HK-2 (cell line): ENCODE results near the gene ISX.

ENCODE experiments used
- DNase-seq: peaks from one replicate; pipeline ENCODE4 v3.0.0-alpha.2; 2018; ENCODE audit not compliant: unreplicated experiment

The ISX gene

DNA sequence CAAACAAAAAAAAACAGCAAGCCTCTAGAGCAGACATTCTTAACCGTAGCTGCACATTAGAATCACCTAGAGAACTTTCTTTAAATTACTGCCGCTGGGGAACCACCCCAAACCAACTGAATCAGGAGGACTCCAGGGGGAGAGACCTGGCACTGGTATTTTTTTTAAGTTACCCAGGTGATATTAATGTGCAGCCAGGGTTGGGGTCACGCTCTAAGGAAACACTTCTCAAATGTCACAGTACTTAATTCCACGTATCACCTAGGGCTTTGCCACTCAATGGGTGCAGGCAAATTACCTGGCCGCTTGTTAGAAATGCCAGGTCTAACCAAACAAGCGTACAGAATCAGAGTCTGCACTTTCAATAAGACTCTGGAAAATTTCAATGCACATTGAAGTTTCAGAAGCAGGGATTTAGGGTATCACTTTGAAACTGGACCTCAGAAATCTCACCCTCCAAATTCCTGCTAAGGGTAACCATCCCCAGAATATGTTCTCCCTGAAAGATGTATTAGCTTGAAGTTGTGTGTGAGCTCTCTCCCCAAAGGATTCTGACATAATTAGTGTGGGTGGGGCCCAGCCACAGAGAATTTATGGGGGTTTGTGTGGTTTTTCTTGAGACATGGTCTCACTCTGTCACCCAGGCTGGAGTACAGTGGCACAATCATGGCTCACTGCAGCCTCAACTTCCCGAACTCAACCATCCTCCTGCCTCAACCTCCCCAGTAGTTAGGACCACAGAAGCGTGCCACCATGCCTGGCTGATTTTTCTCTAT lies 12.7 kb upstream of the ISX start:
- DNase-seq = no peak

DNA sequence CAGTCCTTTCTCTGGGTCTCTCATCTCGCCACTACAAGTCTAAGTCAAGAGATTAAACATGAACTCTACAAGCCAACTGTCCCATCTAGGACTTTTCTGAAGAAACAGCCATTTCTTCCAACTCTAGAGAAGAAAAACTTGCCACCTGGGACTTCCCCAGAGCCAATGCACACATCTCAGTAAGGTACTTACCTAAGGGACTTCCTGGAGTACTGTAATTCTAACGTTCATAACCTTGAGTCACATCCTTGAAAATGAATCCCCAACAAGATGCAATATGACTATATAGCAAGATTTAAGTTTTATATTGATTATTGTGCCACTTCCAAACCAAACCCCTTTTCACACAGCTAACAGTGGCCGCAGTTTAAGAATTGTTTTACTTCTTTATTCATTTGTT lies 11.9 kb upstream of the ISX start:
- no peak for DNase-seq

DNA sequence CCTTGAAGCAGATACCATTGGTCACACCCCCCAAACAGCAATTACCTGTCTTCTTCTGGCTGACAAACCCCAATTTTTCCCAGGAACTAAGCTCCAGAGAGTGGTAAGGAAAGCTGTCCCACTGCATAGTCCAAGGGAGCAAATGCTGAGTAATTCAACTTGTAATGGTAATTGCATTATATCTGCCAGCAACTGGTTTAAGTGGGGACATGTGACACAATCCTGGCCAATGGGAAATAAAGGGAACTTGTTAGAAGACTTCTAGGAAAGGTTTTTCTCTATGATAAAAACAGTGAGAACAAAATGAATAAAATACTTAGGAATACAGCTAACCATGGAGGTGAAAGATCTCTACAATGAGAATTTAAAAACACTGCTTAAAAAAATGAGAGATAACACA lies 9.5 kb upstream of the ISX start:
- no peak for DNase-seq

DNA sequence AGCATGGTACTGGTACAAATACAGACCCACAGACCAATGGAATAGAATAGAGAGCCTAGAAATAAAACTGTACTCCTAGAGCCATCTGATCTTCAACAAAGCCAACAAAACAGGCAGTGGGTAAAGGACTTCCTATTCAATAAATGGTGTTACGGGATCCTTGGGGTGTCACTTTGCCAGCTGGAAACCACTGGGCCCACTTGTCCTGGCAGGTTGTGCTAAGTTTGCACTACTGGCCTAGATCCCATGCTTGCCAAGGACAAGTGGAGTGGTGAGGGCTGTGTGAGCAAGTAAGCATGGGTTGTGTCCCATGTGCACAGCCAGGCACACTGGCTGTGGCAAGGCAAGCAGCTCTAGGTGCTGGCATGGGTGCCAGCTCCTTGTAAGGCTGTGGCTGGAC lies 8.8 kb upstream of the ISX start:
- DNase-seq = no peak

DNA sequence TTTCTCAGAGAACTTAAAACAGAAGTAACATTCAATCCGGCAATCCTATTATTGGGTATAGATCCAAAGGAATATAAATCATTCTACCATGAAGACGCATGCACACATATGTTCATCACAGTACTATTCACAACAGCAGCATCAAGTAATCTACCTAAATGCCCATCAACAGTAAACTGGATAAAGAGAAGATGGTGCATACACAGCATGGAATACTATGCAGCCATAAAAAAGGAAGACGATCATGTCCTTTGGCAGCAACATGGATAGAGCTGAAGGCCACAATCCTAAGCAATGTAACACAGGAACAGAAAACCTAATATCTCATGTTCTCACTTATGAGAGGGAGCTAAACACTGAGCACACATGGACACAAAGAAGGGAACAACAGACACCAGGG lies 6.3 kb upstream of the ISX start:
- no peak for DNase-seq

DNA sequence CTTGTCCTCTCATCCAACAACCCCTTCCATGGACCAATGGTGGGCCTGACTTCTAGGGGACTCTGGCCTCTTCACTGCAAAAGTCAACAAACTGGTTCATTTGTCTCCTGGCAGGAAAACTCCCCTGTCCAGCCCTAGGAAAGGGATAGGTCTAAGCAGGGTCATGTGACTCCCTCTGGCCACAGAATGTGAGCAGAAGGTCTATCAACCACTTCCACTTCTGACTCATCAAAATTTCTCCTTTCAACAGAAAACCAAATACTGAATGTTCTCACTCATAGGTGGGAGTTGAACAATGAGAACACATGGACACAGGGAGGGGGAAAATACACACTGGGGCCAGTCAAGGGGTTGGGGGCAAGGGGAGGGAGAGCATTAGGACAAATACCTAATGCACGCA lies 1.3 kb upstream of the ISX start:
- no peak for DNase-seq

DNA sequence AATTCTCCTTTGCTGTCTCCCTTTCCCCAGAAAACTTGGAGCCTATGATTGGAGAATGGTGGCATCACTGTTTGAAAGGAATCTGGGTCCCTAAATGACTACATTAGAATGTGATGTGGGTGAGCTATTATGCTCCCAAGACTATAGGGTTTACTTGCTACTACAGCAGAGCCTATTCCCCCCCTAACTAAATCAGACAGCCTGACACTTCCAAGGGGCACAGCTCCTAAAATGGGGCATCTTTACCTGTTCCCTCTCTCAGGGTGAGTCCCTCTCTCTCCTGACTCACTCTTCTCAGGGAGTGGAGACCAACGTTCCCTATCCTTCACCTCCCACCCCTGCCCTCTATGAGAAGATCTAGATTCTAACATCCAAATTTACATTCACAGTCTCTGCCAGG lies 775 bp upstream of the ISX start:
- DNase-seq = no peak

DNA sequence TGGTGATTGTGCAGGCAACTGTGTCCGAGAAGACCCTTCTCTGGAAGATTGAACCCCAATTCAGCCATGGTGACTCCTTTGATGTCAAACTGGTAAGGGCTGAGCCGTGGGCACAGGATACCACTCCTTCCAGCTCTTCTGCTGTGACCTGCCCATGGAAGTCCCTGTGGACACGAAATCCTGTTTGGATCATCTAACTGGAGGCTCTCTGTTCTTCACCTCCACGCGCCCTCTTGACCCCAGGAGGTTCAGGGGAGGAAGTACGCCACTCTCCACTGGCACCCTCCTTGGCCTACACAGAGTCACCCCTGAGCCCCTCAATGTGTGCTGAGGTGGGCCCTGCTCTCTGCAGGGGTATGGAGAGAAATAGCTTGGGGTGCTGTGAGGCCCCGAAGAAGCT lies 810 bp downstream of the ISX start:
- no peak for DNase-seq

DNA sequence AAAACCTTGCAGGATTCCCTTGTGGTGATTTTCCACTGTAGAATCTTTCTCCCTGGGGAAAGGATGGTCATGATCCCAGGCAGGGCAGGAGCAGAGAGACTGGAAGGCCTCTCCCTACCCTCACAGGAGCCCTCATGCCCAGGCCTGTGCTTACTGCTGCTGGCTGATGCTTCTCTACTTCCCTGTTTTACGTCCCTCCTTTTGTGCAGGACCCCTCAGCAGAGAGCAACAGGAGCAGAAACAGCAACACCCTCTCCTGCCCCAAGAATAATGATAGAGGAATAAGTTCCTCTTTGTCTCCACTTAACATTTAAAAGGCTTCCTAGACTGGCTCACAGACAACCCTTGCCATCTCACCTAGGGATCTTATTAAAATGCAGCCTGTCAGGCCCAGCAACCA lies 3.6 kb downstream of the ISX start:
- DNase-seq = no peak

DNA sequence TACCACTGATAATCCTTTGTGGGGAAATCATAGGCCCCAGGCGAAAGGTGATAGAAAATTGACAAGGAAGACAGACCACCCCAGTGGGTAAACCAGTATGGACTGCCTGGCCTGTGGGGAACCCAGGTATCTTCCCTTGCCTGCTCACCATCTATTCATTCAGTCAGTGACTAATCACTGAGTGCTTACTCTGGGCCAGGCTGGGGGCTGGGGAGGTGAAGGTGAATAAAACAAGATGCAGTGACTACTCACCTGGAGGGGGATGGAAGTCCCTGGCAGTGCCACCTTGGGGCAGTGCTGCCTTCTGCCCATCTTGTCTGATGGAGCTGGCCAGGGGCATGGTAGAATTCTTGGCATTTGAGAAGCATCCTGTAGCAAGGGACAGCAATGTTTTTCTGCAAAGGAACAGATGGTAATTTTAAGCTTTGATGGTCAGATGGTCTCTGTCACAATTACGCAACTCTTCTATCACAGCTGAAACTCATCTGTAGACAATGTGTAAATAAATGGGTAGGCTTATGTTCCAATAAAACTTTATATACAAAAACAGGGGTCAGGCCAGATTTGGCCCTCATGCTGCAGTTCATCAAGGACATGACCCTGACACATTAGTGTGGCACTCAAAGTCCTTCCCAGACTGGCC lies 4.6 kb downstream of the ISX start:
- DNase-seq = no peak

DNA sequence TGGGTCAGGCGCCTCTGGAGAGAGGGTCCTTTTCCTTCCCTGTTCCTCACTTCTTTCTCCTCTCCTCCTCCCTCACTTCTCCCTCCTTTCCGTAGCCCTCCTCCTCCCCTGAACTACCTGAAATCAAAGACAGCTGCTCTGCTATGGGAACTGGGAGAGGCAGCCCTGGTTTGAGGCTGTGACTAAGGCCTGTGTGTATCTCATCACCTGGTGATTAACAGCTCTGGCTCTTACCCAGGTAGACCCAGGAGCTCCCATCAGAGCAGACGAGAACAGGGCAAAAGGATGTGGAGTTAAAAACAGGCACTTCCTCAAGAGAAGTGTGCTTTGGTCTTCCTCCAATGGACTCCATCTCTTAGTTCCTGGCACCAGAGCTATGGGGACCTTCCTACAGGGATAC lies 5.8 kb downstream of the ISX start:
- no peak for DNase-seq

DNA sequence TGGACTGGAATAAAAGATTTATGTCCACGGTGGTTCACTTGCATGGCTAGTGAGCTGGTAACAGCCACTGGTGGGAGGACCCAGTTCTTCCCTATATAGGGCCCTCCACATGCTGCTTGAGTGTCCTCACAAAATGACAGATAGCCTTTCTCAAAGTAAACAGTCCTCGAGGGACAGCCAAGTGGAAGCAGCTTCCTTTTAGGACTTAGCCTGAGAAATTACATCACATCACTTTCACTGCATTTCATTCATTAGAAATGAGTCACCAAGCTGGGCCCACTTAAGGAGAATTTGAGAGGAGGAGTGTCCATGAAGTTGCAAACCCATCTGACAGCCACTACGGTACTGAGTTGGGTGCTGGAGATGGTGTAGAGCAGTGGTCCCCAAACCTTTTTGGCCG lies 7.0 kb downstream of the ISX start:
- DNase-seq = no peak

DNA sequence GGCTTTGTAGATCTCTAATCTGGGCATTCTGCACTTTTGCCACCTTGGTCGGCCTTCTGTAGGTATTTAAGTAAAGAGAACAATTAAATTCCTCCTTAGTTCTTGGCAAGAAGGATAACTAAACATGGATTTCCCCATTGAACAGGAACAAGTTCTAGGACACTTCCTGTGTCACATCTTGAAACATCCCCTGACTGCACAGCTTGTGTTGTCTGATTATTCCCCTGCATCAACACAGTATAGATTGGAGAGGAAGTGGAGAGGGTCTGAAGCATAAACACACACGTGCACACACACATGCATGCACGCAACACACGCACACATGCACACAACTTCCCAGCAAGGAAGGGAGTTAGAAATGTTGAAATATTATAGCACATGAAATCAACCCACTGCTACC lies 8.6 kb downstream of the ISX start:
- DNase-seq = no peak

DNA sequence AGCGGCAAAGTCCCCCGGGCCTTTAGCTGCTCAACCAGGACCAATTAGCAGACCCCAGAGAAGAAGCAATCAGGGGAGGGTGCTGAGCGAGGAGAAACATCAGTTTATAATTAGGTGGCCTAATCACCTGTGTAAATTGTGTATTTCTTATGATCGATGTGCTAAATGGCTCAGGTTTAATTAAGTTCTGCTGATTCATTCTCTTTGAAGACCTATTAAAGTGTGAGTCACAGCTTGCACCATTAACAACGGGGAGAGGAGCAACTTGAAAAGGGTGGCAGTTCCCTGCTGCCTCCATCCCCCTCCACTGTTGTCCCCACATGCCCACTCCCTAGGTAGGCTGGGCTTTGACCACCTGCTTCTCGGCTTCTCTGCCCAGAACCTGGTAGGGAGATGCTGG lies 10.7 kb downstream of the ISX start:
- no peak for DNase-seq

DNA sequence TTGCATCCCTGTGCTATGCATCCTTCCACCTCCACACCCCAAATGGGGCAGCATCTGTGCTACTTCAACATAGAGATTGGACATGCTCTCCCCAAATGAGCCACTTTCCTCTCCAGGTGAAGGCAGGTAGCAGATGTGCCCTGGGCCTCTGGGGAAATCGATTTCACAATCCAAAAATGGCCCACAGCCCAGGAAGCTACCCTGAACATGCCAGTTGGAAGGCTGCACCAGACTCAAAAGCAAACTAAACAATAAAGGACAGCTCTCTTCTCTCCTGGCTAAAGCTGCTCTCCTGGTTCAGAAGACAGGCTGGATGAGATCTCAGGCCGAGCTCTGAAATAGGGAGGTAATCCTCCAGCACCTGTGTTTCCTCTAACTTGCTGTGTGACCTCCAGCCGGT lies 19.7 kb downstream of the ISX start:
- DNase-seq = no peak

DNA sequence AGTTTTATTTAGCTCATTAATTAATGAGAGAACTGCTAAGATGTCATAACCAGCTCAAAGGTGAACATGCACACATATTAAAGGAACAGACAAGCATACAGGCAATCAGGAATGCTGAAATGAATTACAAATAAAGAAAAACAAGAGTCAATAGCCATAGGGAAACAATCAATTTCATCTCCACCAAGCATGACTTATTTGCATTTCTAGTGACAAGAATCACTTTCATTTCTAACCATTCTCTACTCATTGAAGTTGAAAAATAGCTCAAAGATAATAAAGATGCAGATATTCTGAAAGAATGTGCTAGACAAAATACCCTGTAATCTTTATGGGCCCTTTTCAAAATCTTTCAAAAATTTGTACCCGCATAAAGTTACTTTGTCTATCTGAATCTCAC lies 23.2 kb downstream of the ISX start:
- DNase-seq = no peak

DNA sequence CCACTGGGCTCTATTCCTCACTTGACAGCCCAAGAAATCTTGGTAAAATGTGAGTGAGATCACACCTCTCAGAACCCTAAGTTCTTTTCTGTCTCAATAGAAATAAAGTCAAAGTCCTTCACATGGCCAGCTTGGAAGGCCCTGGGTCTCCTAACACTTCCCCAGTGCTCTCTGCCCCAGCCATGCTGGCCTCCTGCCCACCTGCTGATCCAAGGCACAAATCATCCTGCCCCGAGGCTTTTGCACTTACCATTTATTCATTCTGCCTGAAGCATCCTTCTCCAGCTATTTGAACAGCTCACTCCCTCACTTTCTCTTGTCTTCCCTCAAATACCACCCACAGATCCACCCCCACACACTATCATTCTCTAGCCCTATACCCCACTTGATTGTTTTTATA lies 26.4 kb downstream of the ISX start:
- DNase-seq = no peak

DNA sequence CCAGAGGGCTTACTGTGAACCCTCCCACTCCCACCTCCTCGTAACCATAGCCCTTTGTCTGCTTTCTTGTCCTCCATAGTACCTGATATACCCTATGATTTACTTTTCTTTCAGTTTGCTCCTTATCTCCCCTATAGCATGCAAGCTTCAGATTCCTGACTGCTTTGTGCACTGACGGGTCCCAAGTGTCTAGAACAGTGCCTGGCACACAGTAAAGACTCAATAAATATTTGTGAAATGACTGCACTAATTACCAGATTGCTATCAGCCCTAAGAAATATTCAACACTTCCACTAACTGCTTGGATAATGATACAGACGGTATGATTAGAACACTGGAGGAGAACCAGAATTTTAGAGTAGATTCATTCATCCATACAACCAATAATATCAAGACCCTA lies 33.0 kb downstream of the ISX start:
- no peak for DNase-seq

DNA sequence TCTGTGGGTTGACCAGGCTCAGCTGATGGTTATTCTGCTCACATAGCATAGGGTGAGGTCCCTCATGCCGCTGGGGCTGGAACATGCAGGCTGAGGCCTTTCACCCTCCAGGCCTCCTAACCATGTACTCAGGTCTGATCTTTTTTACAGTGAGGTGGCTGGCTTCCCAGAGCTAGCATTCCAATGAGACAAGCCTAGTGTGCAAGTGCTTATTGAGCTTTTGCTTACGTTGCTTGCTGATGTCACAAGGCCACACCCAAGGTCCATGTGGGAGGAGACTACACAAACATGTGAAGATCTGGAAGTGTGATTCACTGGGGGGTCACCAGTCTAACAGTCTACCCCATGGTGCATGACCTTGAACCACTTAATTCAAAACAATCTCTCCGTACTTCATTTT lies 33.9 kb downstream of the ISX start:
- no peak for DNase-seq

DNA sequence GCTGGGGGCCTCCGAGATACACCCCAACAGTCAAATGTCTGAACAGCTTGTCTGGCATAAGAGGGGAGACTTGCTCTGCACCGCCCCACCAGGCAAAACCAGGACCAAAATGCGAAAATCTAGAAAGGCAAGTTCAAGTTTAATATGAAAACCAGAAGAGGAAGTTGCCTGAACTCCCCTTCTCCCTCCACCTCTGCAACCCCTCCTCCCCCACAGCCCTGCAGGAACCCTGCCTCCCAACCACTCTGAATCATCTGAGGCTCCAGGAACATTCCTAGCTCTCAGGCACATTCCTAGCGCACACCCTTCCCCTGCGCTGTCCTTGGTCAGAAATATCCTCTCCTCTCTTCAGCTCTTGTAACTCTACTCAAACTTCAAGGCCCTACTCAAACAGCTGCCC lies 36.7 kb downstream of the ISX start:
- peak; percentile 59 for DNase-seq

DNA sequence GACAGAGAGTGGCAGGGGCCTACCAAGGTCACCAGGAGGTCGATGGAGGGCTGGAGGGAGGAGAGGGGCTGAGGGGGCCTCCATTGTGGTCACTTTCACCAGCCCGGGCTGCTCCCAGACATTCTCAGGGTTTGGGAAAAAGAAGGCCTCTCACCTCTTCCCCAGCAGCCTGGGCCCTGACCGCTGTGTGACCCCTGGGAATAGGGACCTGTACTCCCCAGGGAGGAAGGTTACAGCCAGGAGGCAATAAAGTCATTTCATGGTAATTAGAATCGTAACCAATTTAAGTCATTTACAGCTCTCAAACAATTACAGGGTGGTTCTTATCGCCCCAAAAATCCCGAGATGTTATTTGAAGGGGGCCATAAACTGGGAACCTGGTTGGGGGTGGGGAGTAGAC lies 37.8 kb downstream of the ISX start:
- DNase-seq = no peak

DNA sequence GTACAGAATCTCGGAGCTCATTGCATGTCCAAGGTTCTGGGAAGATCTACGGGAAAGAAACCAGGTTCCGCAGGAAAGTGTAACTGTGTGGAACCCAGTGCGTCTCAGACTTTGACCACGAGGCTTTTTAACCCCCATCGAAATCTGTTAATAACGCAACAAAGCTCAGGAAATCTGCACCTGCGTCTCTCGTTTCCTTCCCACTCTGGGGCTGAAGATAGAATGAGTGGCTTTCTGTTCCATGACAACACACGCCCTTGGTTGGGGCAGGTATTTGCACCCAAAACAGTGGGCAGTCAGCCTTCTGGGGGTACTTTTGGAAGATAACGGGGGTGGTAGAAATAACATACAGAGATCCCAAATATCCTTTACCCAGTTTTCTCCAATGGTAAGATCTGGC lies 38.5 kb downstream of the ISX start:
- DNase-seq = no peak

DNA sequence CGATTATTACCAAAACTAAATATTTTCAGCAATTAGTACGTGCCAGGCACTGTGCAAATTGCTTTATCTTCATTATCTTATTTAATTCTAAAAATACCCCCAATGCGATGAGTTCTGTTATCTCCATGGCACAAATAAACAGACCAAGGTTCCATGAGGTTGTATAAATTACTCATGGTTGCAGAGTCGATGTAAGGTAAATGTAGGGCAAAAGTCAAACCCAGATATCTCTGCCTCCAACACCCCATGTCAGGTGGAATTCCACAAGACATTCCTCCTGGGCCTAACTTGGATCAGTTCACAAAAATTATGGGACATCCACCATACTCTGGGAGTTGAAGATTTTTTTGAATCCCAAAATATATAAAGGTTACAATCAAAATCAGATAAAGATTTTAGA lies 43.7 kb downstream of the ISX start:
- no peak for DNase-seq

DNA sequence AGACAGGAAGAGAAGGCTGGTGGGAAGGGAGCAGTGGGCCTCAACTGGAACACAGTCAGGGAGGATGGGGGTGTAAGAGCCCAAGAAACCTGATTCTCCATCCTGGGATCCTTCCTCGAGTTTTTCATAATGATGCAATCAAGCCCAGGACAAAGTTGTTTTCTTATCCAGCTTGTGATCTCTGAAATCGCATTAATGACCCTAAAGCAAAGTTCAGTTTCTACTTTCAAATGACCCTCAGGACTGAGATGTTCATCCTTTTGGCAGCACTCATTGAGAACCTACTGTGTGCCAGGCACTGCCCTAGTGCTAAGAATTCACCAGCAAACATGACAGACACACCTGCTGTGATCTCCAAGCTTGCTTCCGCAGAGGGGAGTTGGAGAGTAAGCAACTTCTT lies 45.3 kb downstream of the ISX start:
- no peak for DNase-seq
